Kidney (tissue), 14 donors: Measurements from ENCODE around the gene TPBGL. TPM values are rescaled to one million over a fixed set of nuclear protein-coding genes. Genes with fewer than 3 reads are reported as not detected.
A peak's percentile ranks its signal among the peaks of the same experiment; 100 is the strongest.
"Not testable (repeated sequence)": the region's sequence is repeated elsewhere in the genome, so short reads cannot be mapped to it uniquely, and the experiment has no call there.

Experiments
- DNase-seq, 5 donors: peaks; one replicate each; pipeline ENCODE4 v3.0.0-alpha.2; 2013 to 2020
- FAIRE-seq: peaks from 2 replicates; lab custom pipeline; 2012; peaks lifted over from hg19 to GRCh38; lab: Jason Lieb, UNC
- H3K27ac ChIP-seq, 2 donors: one replicate each; pipeline ENCODE4 v1.7.0; 2013; ENCODE audit warnings: low read depth in 2 of 2, low read length in 2 of 2, inconsistent platforms in 1 of 2
- H3K27me3 ChIP-seq: one replicate; pipeline ENCODE4 v1.7.1; 2013; ENCODE audit warnings: low read length, inconsistent platforms; ENCODE audit not compliant: control insufficient read depth, insufficient read depth
- H3K36me3 ChIP-seq, 3 donors: one replicate each; pipeline versions ENCODE4 v1.7.0 to v1.7.1; 2013; ENCODE audit warnings: low read length in 3 of 3, control low read depth in 1 of 3, inconsistent platforms in 1 of 3; ENCODE audit not compliant: insufficient read depth in 3 of 3, control insufficient read depth in 2 of 3
- H3K4me1 ChIP-seq, 3 donors: one replicate each; pipeline versions ENCODE4 v1.7.0 to v1.7.1; 2013; ENCODE audit warnings: low read length in 3 of 3, inconsistent platforms in 1 of 3, low read depth in 1 of 3; ENCODE audit not compliant: control insufficient read depth in 2 of 3, insufficient read depth in 2 of 3
- H3K4me3 ChIP-seq, 3 donors: one replicate each; pipeline versions ENCODE4 v1.7.0 to v1.8.1; 2013; ENCODE audit warnings: low read length in 3 of 3, control low read depth in 1 of 3, inconsistent platforms in 1 of 3
- H3K9ac ChIP-seq, 3 donors: one replicate each; pipeline versions ENCODE4 v1.7.0 to v1.7.1; 2013; ENCODE audit warnings: low read length in 3 of 3, control low read depth in 1 of 3, inconsistent platforms in 1 of 3
- H3K9me3 ChIP-seq, 3 donors: one replicate each; pipeline versions ENCODE4 v1.7.0 to v1.7.1; 2013; ENCODE audit warnings: low read length in 3 of 3, control low read depth in 1 of 3, inconsistent platforms in 1 of 3; ENCODE audit not compliant: control insufficient read depth in 2 of 3, insufficient read depth in 1 of 3
- intact Hi-C: fragments of 100-400 bp; cut with DNase I; formaldehyde crosslinking; loops from one replicate; pipeline ENCODE4 v1.11.1; 2022
- polyA plus RNA-seq: library from polyadenylated mRNA; stranded (reverse); fragments of 350-450 nt; fragmentation: Illumina TruSeq; extraction: RNeasy Lipid Tissue Mini Kit (QIAGEN cat#74804); gene quantifications from one replicate; pipeline ENCODE4 v1.2.3, GENCODE V29; 2014; ENCODE audit warnings: low read depth, low replicate concordance; ENCODE audit not compliant: insufficient read depth
- total RNA-seq: library from RNA; stranded (reverse); fragmentation: NEBNext Ultra II Directional; extraction: Animal tissue kit (Norgen Biotek cat#: 25700); gene quantifications from one replicate; pipeline ENCODE4 v1.2.1, GENCODE V29; 2021
- TF ChIP-seq, protein P1 (sequence below): IDR thresholded peaks from 3 replicates; pipeline ENCODE4 v1.5.1; 2012; ENCODE audit warnings: mild to moderate bottlenecking, moderate library complexity, borderline replicate concordance; ENCODE audit not compliant: insufficient read depth; ENCODE audit errors: extremely low read depth
- donor health status: control.
- donor health status: control.
- donor health status: control.
- donor health status: control.
- donor health status: control.
- donor health status: DM: yes; HTN: yes; CAD: no.
- donor health status: Normal renal cell carcinoma (clear cell type).

TPBGL gene
- total and polyA plus RNA-seq, 2 donors from 2014 or later: 0.13 to 0.69 TPM

GRCh38 chr11:75273411-75274391, 33.1 kb downstream of the TPBGL start:
- intact Hi-C loops: no loop called here
- no peaks in the 10 kb centered on the region for H3K4me1 ChIP-seq
- no peak overlapping the region for H3K9ac ChIP-seq
- H3K27me3 ChIP-seq: no peaks in the 10 kb centered on the region
- TF ChIP-seq, protein P1, sequence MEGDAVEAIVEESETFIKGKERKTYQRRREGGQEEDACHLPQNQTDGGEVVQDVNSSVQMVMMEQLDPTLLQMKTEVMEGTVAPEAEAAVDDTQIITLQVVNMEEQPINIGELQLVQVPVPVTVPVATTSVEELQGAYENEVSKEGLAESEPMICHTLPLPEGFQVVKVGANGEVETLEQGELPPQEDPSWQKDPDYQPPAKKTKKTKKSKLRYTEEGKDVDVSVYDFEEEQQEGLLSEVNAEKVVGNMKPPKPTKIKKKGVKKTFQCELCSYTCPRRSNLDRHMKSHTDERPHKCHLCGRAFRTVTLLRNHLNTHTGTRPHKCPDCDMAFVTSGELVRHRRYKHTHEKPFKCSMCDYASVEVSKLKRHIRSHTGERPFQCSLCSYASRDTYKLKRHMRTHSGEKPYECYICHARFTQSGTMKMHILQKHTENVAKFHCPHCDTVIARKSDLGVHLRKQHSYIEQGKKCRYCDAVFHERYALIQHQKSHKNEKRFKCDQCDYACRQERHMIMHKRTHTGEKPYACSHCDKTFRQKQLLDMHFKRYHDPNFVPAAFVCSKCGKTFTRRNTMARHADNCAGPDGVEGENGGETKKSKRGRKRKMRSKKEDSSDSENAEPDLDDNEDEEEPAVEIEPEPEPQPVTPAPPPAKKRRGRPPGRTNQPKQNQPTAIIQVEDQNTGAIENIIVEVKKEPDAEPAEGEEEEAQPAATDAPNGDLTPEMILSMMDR: no peak
- H3K36me3 ChIP-seq: peaks cover 3 to 30% (median 4%) of the 10 kb centered on the region in 3 donors
- DNase-seq (peak in 2 of 5 donors; percentile 28 to 53), FAIRE-seq (no peak)
- H3K27ac ChIP-seq: no peak overlapping the region
- no peak overlapping the region for H3K4me3 ChIP-seq
- no peaks in the 10 kb centered on the region for H3K9me3 ChIP-seq

DNA sequence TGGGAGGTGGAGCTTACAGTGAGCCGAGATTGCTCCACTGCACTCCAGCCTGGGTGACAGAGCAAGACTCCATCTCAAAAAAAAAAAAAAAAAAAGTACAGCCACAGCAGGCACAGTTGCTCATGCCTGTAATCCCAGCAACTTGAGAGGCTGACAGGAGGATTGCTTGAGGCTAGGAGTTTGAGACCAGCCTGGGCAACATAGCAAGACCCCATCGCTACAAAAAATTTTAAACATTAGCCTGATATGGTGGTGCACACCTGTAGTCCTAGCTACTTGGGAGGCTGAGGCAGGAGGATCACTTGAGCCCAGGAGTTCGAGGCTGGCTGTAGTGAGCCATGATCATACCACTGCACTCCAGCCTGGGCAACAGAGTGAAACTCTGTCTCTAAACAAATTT, 34.1 kb downstream of the TPBGL start:
- not testable (repeated sequence) for H3K27me3 ChIP-seq, FAIRE-seq, H3K4me1 ChIP-seq, H3K4me3 ChIP-seq, H3K27ac ChIP-seq, H3K9me3 ChIP-seq, H3K9ac ChIP-seq
- DNase-seq: peak in 1 of 5 donors; percentile 8
- H3K36me3 ChIP-seq: peaks cover 3 to 31% (median 6%) of the 10 kb centered on the region in 3 donors
- intact Hi-C loops: loop anchor here (5.0 kb wide), 1 partner anchor 108 kb away; no protein-coding TSS in a partner anchor

- Histone ChIP-seq H3K27ac (no peak overlapping the region), H3K9me3 (no peaks in the 10 kb centered on the region), H3K9ac (no peak overlapping the region), H3K4me1 (no peaks in the 10 kb centered on the region), H3K27me3 (no peaks in the 10 kb centered on the region), H3K36me3 (peaks cover 3 to 31% (median 6%) of the 10 kb centered on the region in 3 donors), H3K4me3 (no peak overlapping the region)
- peak in 1 of 5 donors; percentile 81 for DNase-seq
- no peak for FAIRE-seq
- intact Hi-C loops: loop anchor here (5.0 kb wide), 1 partner anchor 107 kb away; no protein-coding TSS in a partner anchor
- TF ChIP-seq, protein P1: no peak
Observed at GRCh38 chr11:75275581-75275980, 35.0 kb downstream of the TPBGL start.

DNA sequence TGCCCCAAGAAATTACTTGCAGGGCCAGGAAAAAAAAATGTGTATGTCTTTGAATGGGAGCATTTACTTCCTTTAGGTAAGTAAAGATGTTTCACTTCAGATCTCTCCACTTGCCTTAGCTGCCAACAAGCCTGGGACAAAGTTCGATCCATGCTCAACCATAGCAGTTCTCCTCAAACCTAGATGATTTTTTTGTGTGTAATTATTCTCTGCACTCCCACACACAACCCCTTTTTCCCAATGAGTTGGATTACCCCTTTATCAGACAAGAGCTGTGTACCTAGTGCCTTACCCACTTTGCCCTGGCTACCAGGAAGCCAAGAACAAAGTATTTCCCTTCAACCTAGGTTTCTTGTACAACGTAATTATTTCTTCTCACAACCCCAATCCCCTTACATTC, 35.6 kb downstream of the TPBGL start:
- FAIRE-seq: no peak
- H3K36me3 ChIP-seq: peaks cover 3 to 31% (median 6%) of the 10 kb centered on the region in 3 donors
- intact Hi-C loops: loop anchor here (5.0 kb wide), 1 partner anchor 106 kb away; no protein-coding TSS in a partner anchor
- no peak overlapping the region for H3K9ac ChIP-seq
- H3K27me3 ChIP-seq: no peaks in the 10 kb centered on the region
- no peak for DNase-seq
- TF ChIP-seq, protein P1: no peak
- no peaks in the 10 kb centered on the region for H3K9me3 ChIP-seq
- H3K4me1 ChIP-seq: no peaks in the 10 kb centered on the region
- no peak overlapping the region for H3K27ac ChIP-seq
- no peak overlapping the region for H3K4me3 ChIP-seq
